H1 (cell line): ENCODE data around the gene CTSW. TPM values are rescaled to one million over a fixed set of nuclear protein-coding genes. Genes with fewer than 3 reads are reported as not detected.

Source experiments
- EZH2 ChIP-seq: fragments of 200-600 bp; sonication (generic); IDR thresholded peaks from 2 replicates; pipeline ENCODE4 v1.7.1; 2012; ENCODE audit warnings: low read depth, mild to moderate bottlenecking, moderate library complexity, low read length, inconsistent platforms; ENCODE audit not compliant: severe bottlenecking
- KDM5A ChIP-seq: fragments of 200-600 bp; IDR thresholded peaks from 2 replicates; pipeline ENCODE4 v1.7.1; 2012; ENCODE audit warnings: mild to moderate bottlenecking, low read length, inconsistent platforms, mixed read lengths
- NANOG ChIP-seq: IDR thresholded peaks from 2 replicates; pipeline ENCODE4 v1.6.1; 2011; ENCODE audit warnings: low read length, low read depth, mild to moderate bottlenecking, inconsistent platforms; ENCODE audit not compliant: insufficient read depth, poor library complexity, severe bottlenecking
- RNF2 ChIP-seq: fragments of 200-900, 300-1000 bp; sonication (generic); IDR thresholded peaks from 2 replicates; pipeline ENCODE4 v1.7.1; 2016; ENCODE audit warnings: borderline replicate concordance, low read depth, mild to moderate bottlenecking, antibody characterized with exemption, low read length; ENCODE audit not compliant: poor library complexity, severe bottlenecking; ENCODE audit errors: missing control alignments
- SAP30 ChIP-seq: fragments of 300-600 bp; sonication (generic); IDR thresholded peaks from 2 replicates; pipeline ENCODE4 v1.7.1; 2012; ENCODE audit warnings: low read length, moderate library complexity, mild to moderate bottlenecking, inconsistent platforms; ENCODE audit not compliant: insufficient read depth, insufficient replicate concordance
- SIRT6 ChIP-seq: IDR thresholded peaks from one replicate; pipeline ENCODE4 v1.7.1; 2012; ENCODE audit warnings: low read length, inconsistent platforms
- SP1 ChIP-seq: IDR thresholded peaks from 2 replicates; pipeline ENCODE4 v1.6.1; 2011; ENCODE audit warnings: low read depth, low read length
- SP4 ChIP-seq: IDR thresholded peaks from 2 replicates; pipeline ENCODE4 v1.6.1; 2012; ENCODE audit warnings: low read length, inconsistent platforms
- TAF1 ChIP-seq: IDR thresholded peaks from 2 replicates; pipeline ENCODE4 v1.6.1; 2011; ENCODE audit warnings: mild to moderate bottlenecking, low read depth, low read length
- YY1 ChIP-seq: IDR thresholded peaks from 2 replicates; pipeline ENCODE4 v1.6.1; 2011; ENCODE audit warnings: low read depth, mild to moderate bottlenecking, low read length
- polyA plus RNA-seq, 7 experiments: library from polyadenylated mRNA; depleted of rRNA in 3 of 7; stranded (reverse) in 5 of 7; unstranded in 2 of 7; fragments of >200 nt in 5 of 7; fragments of 200-250 nt in 2 of 7; gene quantifications; 1 replicate in 5 of 7; 2 replicates in 1 of 7; 4 replicates in 1 of 7; pipeline versions ENCODE4 v1.2.1 to v1.2.3, GENCODE V29; 2011 to 2013; ENCODE audit warnings: missing spikeins in 2 of 7, mixed read lengths in 2 of 7
- total RNA-seq: library from RNA; stranded (reverse); fragmentation: NEBNext Ultra II Directional; extraction: Animal tissue kit (Norgen Biotek cat#: 25700); gene quantifications from 2 replicates; pipeline ENCODE4 v1.2.1, GENCODE V29; 2021
- TF ChIP-seq, protein P1 (sequence below): fragments of 300-600 bp; sonication (generic); IDR thresholded peaks from 2 replicates; pipeline ENCODE4 v1.7.1; 2012; ENCODE audit warnings: low read length, moderate library complexity, mild to moderate bottlenecking, inconsistent platforms; ENCODE audit not compliant: insufficient replicate concordance

CTSW gene
- total and polyA plus RNA-seq, 2 of the 8 experiments (the other 6 are each of a cell fraction or from before 2014, with no cell fraction given): not detected

DNA sequence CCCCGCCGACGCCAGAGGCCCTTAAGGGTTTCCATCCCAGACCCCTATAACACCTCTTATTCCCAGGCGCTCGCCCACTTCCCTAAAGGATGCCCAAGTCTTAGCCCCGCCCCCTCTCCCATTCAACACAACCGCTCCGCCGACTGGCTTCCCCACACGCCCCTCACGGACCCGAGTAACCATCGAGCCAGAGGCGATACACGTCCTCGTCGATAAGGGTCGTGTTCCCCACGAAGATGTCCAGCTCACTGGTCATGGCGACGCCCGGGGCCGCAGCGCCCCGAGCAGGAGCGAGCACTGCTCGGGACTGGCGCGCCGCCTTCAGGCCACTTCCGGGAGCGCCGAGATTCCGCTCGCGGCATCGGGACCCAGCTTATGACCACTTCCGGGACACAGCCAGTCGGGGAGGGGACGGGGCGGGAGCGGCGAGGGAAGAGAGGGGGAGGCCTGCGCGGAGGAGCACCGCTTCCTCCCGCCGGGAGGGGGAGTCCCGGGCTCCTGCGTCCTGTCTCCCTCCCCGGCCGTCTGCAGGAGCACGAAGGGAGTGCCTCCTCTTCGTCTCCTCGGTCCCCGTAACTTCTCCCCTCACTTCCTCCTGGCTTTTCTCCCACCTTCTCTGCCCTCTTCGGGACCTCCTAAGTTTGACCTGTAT is 8.7 kb downstream of the CTSW start, which contains the start of gene FIBP (continued):
- TF ChIP-seq SAP30: no peak
- no peak for TF ChIP-seq EZH2
- no peak for TF ChIP-seq SIRT6
- TF ChIP-seq, protein P1, sequence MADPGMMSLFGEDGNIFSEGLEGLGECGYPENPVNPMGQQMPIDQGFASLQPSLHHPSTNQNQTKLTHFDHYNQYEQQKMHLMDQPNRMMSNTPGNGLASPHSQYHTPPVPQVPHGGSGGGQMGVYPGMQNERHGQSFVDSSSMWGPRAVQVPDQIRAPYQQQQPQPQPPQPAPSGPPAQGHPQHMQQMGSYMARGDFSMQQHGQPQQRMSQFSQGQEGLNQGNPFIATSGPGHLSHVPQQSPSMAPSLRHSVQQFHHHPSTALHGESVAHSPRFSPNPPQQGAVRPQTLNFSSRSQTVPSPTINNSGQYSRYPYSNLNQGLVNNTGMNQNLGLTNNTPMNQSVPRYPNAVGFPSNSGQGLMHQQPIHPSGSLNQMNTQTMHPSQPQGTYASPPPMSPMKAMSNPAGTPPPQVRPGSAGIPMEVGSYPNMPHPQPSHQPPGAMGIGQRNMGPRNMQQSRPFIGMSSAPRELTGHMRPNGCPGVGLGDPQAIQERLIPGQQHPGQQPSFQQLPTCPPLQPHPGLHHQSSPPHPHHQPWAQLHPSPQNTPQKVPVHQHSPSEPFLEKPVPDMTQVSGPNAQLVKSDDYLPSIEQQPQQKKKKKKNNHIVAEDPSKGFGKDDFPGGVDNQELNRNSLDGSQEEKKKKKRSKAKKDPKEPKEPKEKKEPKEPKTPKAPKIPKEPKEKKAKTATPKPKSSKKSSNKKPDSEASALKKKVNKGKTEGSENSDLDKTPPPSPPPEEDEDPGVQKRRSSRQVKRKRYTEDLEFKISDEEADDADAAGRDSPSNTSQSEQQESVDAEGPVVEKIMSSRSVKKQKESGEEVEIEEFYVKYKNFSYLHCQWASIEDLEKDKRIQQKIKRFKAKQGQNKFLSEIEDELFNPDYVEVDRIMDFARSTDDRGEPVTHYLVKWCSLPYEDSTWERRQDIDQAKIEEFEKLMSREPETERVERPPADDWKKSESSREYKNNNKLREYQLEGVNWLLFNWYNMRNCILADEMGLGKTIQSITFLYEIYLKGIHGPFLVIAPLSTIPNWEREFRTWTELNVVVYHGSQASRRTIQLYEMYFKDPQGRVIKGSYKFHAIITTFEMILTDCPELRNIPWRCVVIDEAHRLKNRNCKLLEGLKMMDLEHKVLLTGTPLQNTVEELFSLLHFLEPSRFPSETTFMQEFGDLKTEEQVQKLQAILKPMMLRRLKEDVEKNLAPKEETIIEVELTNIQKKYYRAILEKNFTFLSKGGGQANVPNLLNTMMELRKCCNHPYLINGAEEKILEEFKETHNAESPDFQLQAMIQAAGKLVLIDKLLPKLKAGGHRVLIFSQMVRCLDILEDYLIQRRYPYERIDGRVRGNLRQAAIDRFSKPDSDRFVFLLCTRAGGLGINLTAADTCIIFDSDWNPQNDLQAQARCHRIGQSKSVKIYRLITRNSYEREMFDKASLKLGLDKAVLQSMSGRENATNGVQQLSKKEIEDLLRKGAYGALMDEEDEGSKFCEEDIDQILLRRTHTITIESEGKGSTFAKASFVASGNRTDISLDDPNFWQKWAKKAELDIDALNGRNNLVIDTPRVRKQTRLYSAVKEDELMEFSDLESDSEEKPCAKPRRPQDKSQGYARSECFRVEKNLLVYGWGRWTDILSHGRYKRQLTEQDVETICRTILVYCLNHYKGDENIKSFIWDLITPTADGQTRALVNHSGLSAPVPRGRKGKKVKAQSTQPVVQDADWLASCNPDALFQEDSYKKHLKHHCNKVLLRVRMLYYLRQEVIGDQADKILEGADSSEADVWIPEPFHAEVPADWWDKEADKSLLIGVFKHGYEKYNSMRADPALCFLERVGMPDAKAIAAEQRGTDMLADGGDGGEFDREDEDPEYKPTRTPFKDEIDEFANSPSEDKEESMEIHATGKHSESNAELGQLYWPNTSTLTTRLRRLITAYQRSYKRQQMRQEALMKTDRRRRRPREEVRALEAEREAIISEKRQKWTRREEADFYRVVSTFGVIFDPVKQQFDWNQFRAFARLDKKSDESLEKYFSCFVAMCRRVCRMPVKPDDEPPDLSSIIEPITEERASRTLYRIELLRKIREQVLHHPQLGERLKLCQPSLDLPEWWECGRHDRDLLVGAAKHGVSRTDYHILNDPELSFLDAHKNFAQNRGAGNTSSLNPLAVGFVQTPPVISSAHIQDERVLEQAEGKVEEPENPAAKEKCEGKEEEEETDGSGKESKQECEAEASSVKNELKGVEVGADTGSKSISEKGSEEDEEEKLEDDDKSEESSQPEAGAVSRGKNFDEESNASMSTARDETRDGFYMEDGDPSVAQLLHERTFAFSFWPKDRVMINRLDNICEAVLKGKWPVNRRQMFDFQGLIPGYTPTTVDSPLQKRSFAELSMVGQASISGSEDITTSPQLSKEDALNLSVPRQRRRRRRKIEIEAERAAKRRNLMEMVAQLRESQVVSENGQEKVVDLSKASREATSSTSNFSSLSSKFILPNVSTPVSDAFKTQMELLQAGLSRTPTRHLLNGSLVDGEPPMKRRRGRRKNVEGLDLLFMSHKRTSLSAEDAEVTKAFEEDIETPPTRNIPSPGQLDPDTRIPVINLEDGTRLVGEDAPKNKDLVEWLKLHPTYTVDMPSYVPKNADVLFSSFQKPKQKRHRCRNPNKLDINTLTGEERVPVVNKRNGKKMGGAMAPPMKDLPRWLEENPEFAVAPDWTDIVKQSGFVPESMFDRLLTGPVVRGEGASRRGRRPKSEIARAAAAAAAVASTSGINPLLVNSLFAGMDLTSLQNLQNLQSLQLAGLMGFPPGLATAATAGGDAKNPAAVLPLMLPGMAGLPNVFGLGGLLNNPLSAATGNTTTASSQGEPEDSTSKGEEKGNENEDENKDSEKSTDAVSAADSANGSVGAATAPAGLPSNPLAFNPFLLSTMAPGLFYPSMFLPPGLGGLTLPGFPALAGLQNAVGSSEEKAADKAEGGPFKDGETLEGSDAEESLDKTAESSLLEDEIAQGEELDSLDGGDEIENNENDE: no peak
- peak; percentile 54; the same call in 1 of the 2 replicates for TF ChIP-seq KDM5A
- TF ChIP-seq SP4: no peak; the same call in 1 of the 2 replicates
- no peak for TF ChIP-seq NANOG
- TF ChIP-seq RNF2: no peak
- TF ChIP-seq TAF1: peak; percentile 77
- TF ChIP-seq SP1: no peak
- peak; percentile 85 for TF ChIP-seq YY1
